Rectal smooth muscle tissue (tissue), 1 donor: ENCODE data around the gene GALR2.
"Not testable (repeated sequence)": the region's sequence is repeated elsewhere in the genome, so short reads cannot be mapped to it uniquely, and the experiment has no call there.

Experiments
- H3K27ac ChIP-seq: one replicate; pipeline ENCODE4 v1.7.0; 2013; ENCODE audit warnings: low read depth, low read length, inconsistent platforms
- H3K27me3 ChIP-seq: one replicate; pipeline ENCODE4 v1.7.0; 2013; ENCODE audit warnings: low read length; ENCODE audit not compliant: control insufficient read depth, insufficient read depth
- H3K36me3 ChIP-seq: one replicate; pipeline ENCODE4 v1.7.0; 2013; ENCODE audit warnings: low read length; ENCODE audit not compliant: control insufficient read depth, insufficient read depth
- H3K4me1 ChIP-seq: one replicate; pipeline ENCODE4 v1.7.0; 2013; ENCODE audit warnings: low read length; ENCODE audit not compliant: control insufficient read depth, insufficient read depth
- H3K4me3 ChIP-seq: one replicate; pipeline ENCODE4 v1.7.0; 2013; ENCODE audit warnings: low read length
- H3K9ac ChIP-seq: one replicate; pipeline ENCODE4 v1.7.0; 2013; ENCODE audit warnings: low read length

The GALR2 gene

GRCh38 chr17:76039121-76039520 lies 35.5 kb upstream of the GALR2 start:
- Histone ChIP-seq H3K36me3 (peaks cover 28% of the 10 kb centered on the region), H3K4me3 (no peak overlapping the region), H3K9ac (no peak overlapping the region), H3K27me3 (no peaks in the 10 kb centered on the region), H3K4me1 (peaks cover 49% of the 10 kb centered on the region), H3K27ac (peak overlapping the region; percentile 95)

GRCh38 chr17:76040376-76040775 lies 34.2 kb upstream of the GALR2 start:
- Histone ChIP-seq H3K9ac (no peak overlapping the region), H3K4me3 (no peak overlapping the region), H3K4me1 (peaks cover 37% of the 10 kb centered on the region), H3K36me3 (peaks cover 39% of the 10 kb centered on the region), H3K27ac (peak overlapping the region; percentile 95), H3K27me3 (no peaks in the 10 kb centered on the region)

DNA sequence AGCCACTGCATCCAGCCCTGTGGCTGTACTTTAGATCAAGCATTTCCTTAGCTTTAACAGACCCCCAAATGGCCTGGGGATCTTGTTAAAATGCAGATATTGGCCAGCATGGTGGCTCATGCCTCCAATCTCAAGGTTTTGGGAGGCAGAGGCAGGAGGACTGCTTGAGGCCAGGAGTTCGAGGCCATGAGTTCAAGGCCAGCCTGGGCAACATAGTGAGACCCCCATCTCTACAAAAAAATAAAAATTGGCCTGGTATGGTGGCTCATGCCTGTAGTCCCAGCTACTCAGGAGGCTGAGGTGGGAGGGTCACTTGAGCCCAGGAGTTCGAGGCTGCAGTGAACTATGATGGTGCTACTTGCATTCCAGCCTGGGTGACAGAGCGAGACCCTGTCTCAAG lies 31.7 kb upstream of the GALR2 start:
- peaks cover 49% of the 10 kb centered on the region for H3K36me3 ChIP-seq
- not testable (repeated sequence) for H3K4me3 ChIP-seq, H3K9ac ChIP-seq, H3K27ac ChIP-seq, H3K27me3 ChIP-seq
- peaks cover 28% of the 10 kb centered on the region for H3K4me1 ChIP-seq

GRCh38 chr17:76044475-76045007 lies 30.0 kb upstream of the GALR2 start:
- not testable (repeated sequence) for H3K9ac ChIP-seq, H3K27ac ChIP-seq, H3K27me3 ChIP-seq, H3K4me3 ChIP-seq
- peaks cover 23% of the 10 kb centered on the region for H3K4me1 ChIP-seq
- peaks cover 55% of the 10 kb centered on the region for H3K36me3 ChIP-seq

GRCh38 chr17:76046064-76046463 lies 28.5 kb upstream of the GALR2 start:
- peaks cover 10% of the 10 kb centered on the region for H3K4me1 ChIP-seq
- H3K36me3 ChIP-seq: peaks cover 53% of the 10 kb centered on the region
- no peak overlapping the region for H3K4me3 ChIP-seq
- H3K27me3 ChIP-seq: no peaks in the 10 kb centered on the region
- H3K27ac ChIP-seq: no peak overlapping the region
- H3K9ac ChIP-seq: no peak overlapping the region

DNA sequence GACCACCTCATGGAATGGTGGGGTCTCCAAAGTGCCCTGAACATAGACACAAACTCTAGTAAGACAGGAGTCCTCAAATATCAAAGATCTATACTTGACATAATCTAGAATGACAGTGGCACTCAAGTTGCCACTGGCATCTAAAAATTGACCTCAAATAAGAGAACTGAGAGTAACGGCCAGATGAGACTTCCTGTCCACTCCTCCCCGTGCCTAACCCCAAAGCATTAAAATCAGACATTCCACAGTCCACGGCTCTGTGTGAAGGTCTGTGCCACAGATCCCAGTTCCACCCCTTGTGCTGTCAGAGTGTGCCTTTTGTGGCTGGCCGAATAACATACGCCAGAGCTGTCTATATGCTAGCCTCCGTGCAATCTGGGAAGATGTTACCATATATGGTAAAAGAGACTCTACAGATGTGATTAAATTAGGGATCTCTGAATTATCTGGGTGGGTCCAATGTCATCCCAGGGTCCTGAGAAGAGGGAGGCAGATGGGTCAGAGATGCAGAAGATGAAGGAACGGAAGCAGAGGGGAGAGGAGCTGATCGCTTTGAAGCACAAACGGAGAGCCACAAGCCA lies 26.5 kb upstream of the GALR2 start:
- no peak overlapping the region for H3K4me3 ChIP-seq
- no peaks in the 10 kb centered on the region for H3K27me3 ChIP-seq
- H3K36me3 ChIP-seq: peaks cover 46% of the 10 kb centered on the region
- peaks cover 10% of the 10 kb centered on the region for H3K4me1 ChIP-seq
- no peak overlapping the region for H3K9ac ChIP-seq
- H3K27ac ChIP-seq: peak overlapping the region; percentile 78

DNA sequence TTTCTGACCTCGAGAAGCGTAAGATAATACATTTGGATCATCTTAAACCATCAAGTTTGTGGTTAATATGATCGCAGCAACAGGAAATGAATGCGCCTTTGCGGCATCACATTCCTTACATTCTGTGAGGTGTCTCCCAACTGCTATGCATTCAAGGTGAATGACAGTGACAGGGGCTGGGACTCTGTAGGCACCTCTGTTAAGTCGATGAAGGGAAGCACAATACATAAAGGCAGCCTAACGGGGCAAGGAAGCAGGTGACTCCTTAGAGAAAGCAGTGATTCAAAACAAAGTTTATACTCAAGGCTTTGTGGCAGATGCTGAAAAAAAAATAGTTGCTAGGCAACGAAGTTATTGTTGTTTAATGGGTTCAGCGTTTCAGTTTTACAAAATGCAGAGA lies 25.9 kb upstream of the GALR2 start:
- Histone ChIP-seq H3K4me1 (peaks cover 10% of the 10 kb centered on the region), H3K36me3 (peaks cover 47% of the 10 kb centered on the region), H3K9ac (no peak overlapping the region), H3K4me3 (no peak overlapping the region), H3K27ac (peak overlapping the region; percentile 78), H3K27me3 (no peaks in the 10 kb centered on the region)

DNA sequence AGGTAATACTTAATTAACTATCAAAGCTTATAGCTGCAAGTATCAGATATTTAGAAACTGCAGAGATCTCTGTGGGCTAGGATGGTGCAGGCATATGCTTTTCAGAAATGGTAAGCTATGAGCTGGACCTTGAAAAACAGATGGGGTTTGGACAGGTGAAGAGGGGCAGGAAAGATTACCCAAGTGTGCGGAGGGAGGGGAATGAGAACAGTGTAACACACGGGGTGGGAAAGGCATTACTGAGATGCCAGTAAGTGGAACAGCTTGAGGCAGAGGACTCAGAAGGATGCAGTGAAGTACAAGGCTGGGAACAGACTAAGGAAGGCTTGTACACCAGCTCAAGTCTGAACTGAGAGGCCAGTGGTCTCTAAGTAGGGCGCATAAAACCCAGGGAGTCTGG lies 25.3 kb upstream of the GALR2 start:
- Histone ChIP-seq H3K9ac (no peak overlapping the region), H3K4me3 (no peak overlapping the region), H3K4me1 (peaks cover 10% of the 10 kb centered on the region), H3K36me3 (peaks cover 44% of the 10 kb centered on the region), H3K27me3 (no peaks in the 10 kb centered on the region), H3K27ac (peak overlapping the region; percentile 29)

DNA sequence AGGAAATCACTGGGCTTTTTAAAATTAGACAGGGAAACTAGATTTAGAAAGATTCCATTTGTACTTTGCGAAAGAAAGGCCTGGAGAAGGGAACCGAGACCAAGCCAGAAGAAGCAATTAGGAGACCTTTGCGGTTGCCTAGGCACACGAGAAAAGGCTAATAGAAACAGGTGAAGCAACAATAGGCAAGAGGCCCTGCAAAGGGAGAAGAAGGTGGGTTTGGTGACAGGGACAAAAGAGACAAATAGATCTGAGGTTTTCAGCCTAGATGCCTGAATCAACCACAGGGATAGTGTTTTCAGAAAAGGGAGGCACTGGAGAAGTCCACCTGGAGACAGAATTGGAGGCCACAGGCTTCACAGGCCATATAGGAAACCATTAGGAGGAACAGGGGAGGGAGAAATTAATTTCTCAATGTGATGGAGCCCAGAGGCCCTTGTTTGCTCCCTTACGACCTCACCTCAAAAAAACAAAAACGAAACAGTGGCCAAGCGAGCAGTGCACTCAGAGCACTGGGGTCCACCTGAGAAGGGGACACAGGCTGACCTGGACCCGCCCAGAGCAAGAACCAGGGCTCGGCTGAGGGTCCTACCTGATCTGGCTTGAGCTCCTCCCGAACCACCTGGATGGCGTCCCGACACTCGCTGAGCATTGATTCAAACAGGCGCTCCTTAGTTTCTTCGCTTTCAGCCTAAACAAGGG lies 24.6 kb upstream of the GALR2 start:
- H3K4me3 ChIP-seq: no peak overlapping the region
- no peak overlapping the region for H3K9ac ChIP-seq
- H3K4me1 ChIP-seq: peaks cover 10% of the 10 kb centered on the region
- no peaks in the 10 kb centered on the region for H3K27me3 ChIP-seq
- H3K27ac ChIP-seq: peak overlapping the region; percentile 69
- peaks cover 37% of the 10 kb centered on the region for H3K36me3 ChIP-seq

DNA sequence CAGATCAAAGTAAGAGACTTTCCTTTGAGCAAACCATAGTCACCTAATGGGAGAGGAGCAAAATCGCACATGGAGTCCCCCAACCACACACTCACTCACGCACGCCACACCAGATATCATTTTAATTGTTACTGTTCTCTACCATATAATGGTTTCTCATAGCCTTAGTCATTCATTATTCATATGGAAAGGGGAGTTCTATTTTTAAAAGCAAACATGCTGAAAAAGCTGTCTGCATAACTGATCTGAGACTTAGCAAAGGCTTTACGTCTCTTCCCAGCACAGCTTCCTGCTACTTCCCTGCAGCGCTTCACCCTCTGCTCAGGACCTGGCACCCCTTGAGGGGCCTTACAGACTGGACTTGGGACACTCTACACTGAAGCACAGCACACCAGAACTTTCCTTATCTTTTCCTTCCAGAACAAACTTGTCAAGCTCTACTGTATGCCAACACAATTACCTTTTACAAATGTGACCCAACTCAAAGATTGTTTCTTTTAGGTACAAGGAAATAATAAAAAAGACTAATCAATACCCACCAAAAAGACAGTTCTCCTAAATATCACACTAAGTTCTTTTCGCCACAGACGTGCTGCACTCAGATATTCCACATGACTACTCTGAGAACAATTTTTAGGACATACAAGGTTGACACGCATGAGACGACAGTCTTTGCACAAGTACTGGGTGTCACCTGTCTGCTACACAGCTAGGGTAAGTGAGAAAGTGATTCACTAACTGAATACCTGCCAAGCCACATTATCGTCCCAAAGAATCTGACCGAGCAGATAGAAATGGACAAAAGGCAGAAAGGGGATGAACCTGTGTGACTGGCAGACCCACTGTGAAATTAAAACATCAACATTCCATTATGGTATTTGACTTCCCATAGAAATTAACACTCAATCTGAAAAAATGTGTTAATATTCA lies 23.8 kb upstream of the GALR2 start:
- Histone ChIP-seq H3K27me3 (no peaks in the 10 kb centered on the region), H3K4me1 (peaks cover 10% of the 10 kb centered on the region), H3K9ac (no peak overlapping the region), H3K36me3 (peaks cover 35% of the 10 kb centered on the region), H3K27ac (peak overlapping the region; percentile 69), H3K4me3 (no peak overlapping the region)

DNA sequence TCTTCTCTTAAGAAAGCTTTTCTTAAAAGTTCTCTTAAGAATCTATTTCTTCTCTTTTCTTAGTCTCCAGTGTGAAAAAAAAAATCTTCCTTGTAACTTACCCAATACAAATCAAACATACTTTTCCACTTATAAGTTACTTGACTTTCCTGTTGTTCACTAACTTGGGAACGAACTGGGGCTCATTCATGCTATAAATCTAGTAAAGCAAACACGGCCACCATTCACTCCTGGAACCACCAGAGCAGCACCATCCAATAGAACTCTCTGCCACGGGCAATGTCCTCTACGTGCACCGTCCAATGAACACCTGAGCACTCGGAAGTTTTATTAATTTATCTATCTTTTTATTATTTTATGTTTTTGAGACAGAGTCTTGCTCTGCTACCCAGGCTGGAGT lies 23.0 kb upstream of the GALR2 start:
- no peak overlapping the region for H3K4me3 ChIP-seq
- peaks cover 31% of the 10 kb centered on the region for H3K36me3 ChIP-seq
- H3K27me3 ChIP-seq: no peaks in the 10 kb centered on the region
- peaks cover 10% of the 10 kb centered on the region for H3K4me1 ChIP-seq
- H3K9ac ChIP-seq: no peak overlapping the region
- H3K27ac ChIP-seq: peak overlapping the region; percentile 69
